RCC 7860 (cell line): ENCODE results near the gene FAM163B.
"Not testable (repeated sequence)": the region's sequence is repeated elsewhere in the genome, so short reads cannot be mapped to it uniquely, and the experiment has no call there.

Experiments used
- DNase-seq: peaks from one replicate; pipeline ENCODE4 v3.0.0-alpha.2; 2015; ENCODE audit warnings: low spot score
- FAIRE-seq: peaks from 2 replicates; lab custom pipeline; 2012; peaks lifted over from hg19 to GRCh38; lab: Jason Lieb, UNC

FAM163B gene

GRCh38 chr9:133572821-133573361 is 36.3 kb downstream of the FAM163B start:
- FAIRE-seq (no peak), DNase-seq (no peak)

GRCh38 chr9:133571896-133572595 is 37.1 kb downstream of the FAM163B start:
- FAIRE-seq (no peak), DNase-seq (no peak)

- FAIRE-seq (no peak), DNase-seq (no peak)
Observed at GRCh38 chr9:133571391-133571890, 37.7 kb downstream of the FAM163B start.

- FAIRE-seq (no peak), DNase-seq (no peak)
Observed at GRCh38 chr9:133570691-133571080, 38.5 kb downstream of the FAM163B start.

- DNase-seq (no peak), FAIRE-seq (no peak)
Observed at GRCh38 chr9:133569891-133570690, 39.1 kb downstream of the FAM163B start.

GRCh38 chr9:133569121-133569785 is 39.9 kb downstream of the FAM163B start:
- no peak for DNase-seq
- no peak for FAIRE-seq

GRCh38 chr9:133568186-133568585 is 41.0 kb downstream of the FAM163B start:
- no peak for DNase-seq
- no peak for FAIRE-seq

- FAIRE-seq: no peak
Observed at GRCh38 chr9:133566817-133567216, 42.4 kb downstream of the FAM163B start.

GRCh38 chr9:133566382-133566781 is 42.8 kb downstream of the FAM163B start:
- DNase-seq (no peak), FAIRE-seq (no peak)

More at GRCh38 chr9:133566817-133567216, 42.4 kb downstream of the FAM163B start:
- DNase-seq: no peak

GRCh38 chr9:133564451-133565116 is 44.6 kb downstream of the FAM163B start:
- no peak for FAIRE-seq
- DNase-seq: no peak

- not testable (repeated sequence) for DNase-seq, FAIRE-seq
Observed at GRCh38 chr9:133563814-133564213, 45.4 kb downstream of the FAM163B start.

GRCh38 chr9:133563291-133563796 is 45.8 kb downstream of the FAM163B start:
- no peak for DNase-seq
- no peak for FAIRE-seq

GRCh38 chr9:133562611-133563290 is 46.4 kb downstream of the FAM163B start:
- no peak for FAIRE-seq
- DNase-seq: no peak

- DNase-seq (no peak), FAIRE-seq (no peak)
Observed at GRCh38 chr9:133561976-133562554, 47.1 kb downstream of the FAM163B start.

GRCh38 chr9:133560944-133561343 is 48.2 kb downstream of the FAM163B start:
- FAIRE-seq: no peak
- no peak for DNase-seq

GRCh38 chr9:133560311-133560710 is 48.9 kb downstream of the FAM163B start:
- no peak for FAIRE-seq
- DNase-seq: no peak

- FAIRE-seq (peak; percentile 36), DNase-seq (peak; percentile 47)
Observed at GRCh38 chr9:133558191-133559126, 50.7 kb downstream of the FAM163B start.

GRCh38 chr9:133557581-133557980 is 51.6 kb downstream of the FAM163B start:
- FAIRE-seq (no peak), DNase-seq (no peak)
